Epithelial cell of proximal tubule (primary cell): ENCODE results near the gene ZDHHC18. TPM values are rescaled to one million over a fixed set of nuclear protein-coding genes. Genes with fewer than 3 reads are reported as not detected.

ENCODE experiments used
- DNase-seq: peaks from one replicate; pipeline ENCODE4 v3.0.0-alpha.2; 2011; ENCODE audit warnings: low read depth
- H3K4me3 ChIP-seq: 2 replicates; pipeline ENCODE4 v1.5.1; 2011; ENCODE audit warnings: low read depth, mild to moderate bottlenecking, low read length
- CTCF ChIP-seq: conservative IDR thresholded peaks from 2 replicates; pipeline ENCODE4 v1.5.1; 2012; ENCODE audit warnings: low read depth, mild to moderate bottlenecking, low read length
- total RNA-seq: library from RNA; depleted of rRNA; stranded (reverse); fragments of >200 nt; gene quantifications from 2 replicates; pipeline ENCODE4 v1.2.3, GENCODE V29; 2015

ZDHHC18 gene
- total RNA-seq, 1 donor from 2014 or later = 53.3 TPM

GRCh38 chr1:26784023-26784871 is 42.2 kb upstream of the ZDHHC18 start:
- H3K4me3 ChIP-seq = no peak overlapping the region
- no peak for TF ChIP-seq CTCF
- no peak for DNase-seq

GRCh38 chr1:26784886-26785285 is 41.6 kb upstream of the ZDHHC18 start:
- no peak overlapping the region for H3K4me3 ChIP-seq

GRCh38 chr1:26785611-26786436 is 40.7 kb upstream of the ZDHHC18 start:
- DNase-seq = no peak
- no peak overlapping the region for H3K4me3 ChIP-seq
- TF ChIP-seq CTCF = no peak

More at GRCh38 chr1:26784886-26785285, 41.6 kb upstream of the ZDHHC18 start:
- no peak for TF ChIP-seq CTCF
- no peak for DNase-seq

- no peak for DNase-seq
- H3K4me3 ChIP-seq = peak overlapping the region; percentile 80
- no peak for TF ChIP-seq CTCF
Measured at GRCh38 chr1:26786437-26787380, 39.8 kb upstream of the ZDHHC18 start.

- no peak for TF ChIP-seq CTCF
- no peak for DNase-seq
- peak overlapping the region; percentile 80 for H3K4me3 ChIP-seq
Measured at GRCh38 chr1:26787381-26787705, 39.1 kb upstream of the ZDHHC18 start.

GRCh38 chr1:26787706-26788514 is 38.6 kb upstream of the ZDHHC18 start, which contains the start of gene PIGV:
PIGV (plus strand) TSS chr1:26787950; CDS start chr1:26790816, 2,866 bp downstream.
- no peak for DNase-seq
- TF ChIP-seq CTCF = no peak
- H3K4me3 ChIP-seq = peak within 1 kb of the TSS; percentile 80
